ELR (cell line): Measurements from ENCODE around the gene TJP3.

ENCODE experiments used
- DNase-seq: peaks from one replicate; pipeline ENCODE4 v3.0.0-alpha.2; 2015; ENCODE audit warnings: low read depth

Gene TJP3

DNA sequence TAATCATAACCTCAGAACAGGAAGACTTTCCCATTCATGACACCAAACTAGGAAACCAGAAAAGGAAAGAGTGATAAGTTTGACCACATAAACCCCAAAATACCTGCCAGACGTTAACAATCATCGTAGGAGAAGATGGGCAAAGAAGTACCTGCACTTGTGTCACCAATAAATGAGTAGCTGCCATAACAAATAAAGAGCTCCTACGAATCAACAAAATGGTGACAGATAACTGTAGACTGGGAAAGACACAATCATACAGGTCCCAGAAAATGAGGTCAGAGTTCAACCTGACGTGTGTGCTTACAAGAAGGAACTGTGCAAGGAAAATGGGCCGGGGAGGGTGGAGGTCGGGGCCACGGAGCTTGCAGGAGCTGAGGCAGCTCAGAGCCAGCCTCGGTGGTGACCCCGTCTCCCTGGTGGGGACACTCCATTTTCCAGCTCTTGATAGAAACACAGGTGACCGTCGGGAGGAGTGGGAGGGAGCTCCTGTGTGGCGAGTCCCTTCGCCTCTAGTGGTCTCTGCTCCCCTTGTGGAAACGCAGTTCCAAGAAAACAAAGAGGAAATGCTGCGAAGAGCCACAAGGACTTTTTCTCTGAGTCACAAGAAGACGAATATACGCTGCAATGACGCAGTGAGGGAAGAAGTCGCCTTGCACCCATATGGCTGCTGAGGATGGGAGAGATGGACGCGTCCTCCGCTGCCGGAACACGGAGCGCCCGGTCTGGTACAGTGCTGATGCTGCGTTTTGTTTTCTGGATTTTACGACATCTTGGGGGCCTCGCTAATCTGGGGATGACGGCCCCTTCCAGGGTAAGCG lies 17.4 kb upstream of the TJP3 start:
- DNase-seq, result no peak

DNA sequence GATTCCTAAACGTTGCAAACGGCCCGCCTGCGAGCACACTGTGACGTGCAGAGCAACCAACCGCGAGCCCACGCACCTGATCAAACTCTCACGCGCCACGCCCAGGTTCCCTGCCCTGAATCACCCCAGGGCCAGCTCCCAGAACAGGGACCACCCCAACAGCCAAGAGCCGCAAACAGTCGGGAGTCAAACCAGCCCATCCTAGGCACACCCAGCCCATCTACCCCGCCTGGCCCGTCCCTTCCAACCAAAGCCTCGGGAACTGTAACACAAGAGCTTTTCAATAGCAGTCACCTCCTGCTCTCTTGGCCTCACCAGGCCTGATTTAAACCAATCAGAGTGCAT lies 16.8 kb upstream of the TJP3 start:
- no peak for DNase-seq

DNA sequence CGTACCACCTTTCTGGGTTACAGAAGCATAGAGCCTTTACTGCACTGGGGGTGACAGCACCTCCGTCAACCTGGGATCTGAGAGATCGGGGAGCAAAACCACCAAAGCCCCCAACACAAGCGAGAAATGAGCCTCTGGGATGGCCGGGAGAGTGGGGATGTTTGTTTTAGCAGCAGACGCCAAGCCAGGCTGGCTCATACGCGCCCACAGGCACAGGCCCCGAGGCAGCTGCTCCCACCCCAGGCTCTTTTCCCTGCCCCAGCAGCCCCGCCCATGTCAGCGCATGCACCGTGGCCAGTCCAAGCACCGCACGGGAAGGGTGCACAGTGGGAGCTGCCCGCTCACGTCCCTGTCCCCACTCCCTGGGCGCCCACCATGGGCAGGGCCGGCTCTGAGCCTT lies 16.5 kb upstream of the TJP3 start:
- DNase-seq, result no peak

DNA sequence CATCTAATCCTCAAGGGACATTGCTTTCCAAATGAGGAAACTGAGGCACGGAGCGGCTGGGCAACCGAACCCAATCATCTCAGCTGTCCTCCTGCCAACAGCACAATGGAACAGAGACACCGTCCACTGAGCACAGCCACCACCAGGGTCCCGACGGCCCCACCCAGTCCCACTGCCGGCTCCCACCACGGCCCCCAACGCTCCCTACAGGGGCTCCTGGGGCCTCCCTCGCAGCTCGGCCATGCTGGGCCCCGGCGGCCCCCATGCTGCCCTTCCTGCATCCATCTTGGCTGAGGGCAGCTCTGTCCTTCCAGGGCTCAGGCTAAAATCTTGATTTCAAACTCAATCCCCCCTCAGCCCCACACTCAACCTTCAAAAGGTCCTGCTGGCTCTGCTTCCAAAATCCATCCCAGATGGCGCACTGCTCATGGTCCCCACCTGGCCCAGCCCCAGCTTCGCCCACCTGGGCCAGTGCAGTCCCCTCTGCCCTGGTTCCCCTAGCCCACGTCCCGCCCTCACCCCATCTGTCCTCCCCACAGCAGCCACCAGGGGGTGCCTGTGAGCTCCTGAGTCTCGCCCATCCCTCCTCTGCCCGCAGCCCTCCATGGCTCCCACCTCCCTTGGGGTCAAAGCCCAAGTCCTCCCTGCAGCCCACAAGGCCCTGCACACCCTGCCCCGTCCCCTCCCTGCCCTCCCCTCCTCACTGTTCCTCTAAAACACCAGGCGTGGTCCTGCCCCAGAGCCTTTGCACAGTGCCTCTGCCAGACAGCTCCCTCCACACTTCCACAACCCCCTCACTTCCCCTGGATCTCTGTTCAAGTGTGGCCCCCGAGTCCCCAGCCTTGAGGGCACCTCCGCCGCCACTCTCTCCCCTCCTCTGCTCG lies 15.8 kb upstream of the TJP3 start:
- DNase-seq, result peak; percentile 15

DNA sequence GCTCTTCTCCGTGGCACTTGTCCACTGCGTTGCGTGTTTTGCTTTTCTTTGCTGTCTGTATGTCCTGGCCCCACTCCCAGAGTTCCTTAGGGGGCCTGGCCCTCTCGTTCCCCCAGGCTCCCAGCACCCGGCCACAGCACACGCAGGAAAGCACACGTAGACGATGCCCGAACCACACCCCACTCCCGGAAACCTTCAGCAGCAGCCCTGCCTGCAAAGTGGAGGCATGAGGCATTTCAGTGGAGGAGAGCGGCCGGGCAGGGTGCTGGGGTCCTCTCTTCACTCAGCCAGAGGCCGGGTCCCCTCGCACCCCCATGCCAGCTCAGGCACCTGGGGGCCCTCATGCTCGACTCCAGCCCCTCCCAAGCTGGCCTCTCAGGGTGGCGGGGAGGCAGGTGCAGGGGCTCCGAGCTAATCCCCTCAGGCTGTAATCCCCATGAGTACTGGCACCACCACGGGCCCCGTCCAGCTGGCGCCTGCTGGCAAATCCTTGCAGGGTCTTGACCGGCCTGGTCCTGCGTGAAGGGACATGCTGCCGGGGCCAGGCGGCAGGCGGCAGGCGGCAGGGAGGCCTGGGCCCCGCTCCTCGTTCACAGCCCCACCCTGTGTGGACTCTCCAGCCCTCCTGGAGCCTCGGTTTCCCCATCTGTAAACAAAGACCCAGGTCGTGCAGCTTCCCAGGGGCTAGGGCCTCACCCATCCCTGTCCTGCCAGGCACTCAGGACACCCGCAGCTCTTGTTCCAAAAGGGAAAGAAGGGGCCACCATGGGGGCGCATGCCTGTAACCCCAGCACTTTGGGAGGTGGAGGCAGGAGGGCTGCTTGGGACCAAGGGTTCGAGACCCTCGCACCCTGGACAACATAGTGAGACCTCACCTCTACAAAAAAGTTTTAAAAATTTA lies 14.9 kb upstream of the TJP3 start:
- DNase-seq, result no peak

DNA sequence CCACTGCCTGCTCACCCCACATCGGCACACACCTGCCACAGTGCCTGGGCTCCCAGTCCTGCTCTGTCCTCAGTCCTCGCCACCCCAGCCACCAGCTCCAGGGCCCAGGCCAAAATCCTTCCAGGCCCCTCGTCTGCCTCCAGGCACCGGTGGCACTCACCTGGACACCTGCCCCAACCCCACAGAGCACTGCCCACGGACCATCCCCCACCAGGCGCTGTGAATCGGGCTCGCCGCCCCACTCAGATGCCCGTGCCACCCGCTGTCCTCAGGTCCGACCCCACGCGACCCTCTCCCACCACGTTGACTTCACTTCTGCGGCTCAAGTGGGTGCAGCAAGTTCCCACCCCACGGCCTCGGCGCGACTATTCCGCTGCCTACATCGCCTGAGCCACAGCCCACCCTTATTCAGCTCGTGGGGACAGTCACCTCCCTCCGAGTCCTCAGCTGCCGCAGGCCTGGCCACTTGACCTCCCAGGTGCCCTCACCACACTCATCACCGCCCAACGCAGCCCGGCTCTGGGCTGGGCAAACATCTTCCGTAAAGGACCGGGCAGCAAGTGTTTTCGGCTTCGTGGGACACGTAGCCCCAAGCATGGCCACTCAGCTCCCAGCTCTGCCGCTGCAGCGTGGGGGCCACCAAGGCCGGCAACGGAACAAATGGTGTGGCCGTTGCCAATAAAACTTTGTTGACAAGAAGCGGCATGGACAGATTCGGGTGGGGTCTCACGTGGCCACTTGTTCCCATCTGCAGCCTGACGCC lies 13.6 kb upstream of the TJP3 start:
- no peak for DNase-seq

DNA sequence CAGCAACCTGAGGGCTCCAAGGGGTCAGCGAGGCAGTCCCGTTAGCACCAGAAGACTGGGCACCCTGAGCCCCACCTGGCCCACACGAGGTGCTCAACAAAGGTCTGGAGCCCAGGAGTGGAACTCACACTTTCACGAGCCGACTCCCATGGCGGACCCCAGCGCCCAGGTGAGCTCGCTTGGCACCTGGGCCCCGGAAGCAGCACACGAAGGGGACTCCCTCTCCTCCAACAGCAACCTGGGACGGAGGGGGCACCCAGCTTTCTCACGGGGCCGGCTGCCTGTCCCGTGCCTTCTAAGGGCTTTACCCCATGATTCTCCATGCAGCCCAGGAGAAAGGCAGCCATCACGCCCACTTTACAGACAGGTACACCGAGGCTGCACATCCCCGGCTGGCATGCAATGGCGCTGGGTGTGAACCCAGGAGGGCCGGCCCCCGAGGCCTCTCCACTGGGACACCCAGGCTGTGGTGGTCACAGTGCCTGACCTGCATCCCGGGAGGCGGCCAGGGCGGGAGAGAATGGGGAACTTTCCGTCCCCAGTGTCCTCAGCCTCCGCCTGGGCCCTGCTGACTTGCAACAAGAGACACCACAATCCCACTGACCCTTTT lies 13.0 kb upstream of the TJP3 start:
- DNase-seq, result no peak

DNA sequence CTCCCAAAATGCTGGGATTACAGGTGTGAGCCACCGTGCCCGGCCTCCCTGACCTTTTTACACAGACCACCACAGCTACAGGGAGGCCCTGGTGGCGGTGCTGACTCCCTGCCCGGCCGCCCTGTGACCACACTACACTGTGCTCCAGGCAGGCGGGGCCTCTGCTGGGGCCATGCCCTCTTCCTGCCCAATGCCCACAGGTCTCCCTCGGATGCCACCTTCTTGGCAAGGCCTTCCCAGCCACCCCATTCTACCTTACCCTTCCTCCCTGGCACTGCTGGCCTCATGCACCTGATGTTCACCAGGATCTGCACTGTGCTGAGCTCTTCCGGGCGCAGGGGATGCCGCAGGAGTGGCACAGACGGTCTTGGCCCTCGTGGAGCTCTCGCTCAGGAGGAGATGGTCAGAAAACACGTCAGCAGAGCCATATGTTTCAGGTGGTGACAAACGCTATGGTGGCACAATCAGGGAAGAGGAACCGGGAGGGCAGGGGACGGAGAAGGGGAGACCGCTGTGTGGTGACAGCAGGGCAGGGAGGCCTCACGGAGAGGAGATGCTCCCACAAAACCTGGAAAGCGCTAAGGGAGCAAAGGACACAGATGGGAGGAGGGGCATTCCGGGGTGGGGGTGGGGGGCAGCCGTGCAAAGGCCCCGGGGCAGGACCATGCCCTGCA lies 12.1 kb upstream of the TJP3 start:
- DNase-seq, result no peak

DNA sequence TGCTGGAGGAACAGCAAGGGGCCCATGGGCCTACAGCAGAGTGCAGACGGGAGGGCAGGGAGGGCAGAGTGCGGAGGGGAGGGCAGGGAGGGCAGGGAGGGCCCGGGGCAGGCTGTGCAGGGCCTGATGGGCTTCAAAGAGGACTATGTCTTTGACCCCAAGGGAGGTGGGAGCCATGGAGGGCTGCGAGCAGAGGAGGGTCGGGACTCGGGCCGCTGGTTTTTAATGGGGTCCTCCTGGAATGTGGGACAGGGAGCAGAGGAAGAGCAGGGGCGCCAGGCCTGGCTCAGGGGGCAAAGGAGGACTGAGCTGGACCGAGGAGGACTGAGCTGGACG lies 11.6 kb upstream of the TJP3 start:
- DNase-seq, result no peak

DNA sequence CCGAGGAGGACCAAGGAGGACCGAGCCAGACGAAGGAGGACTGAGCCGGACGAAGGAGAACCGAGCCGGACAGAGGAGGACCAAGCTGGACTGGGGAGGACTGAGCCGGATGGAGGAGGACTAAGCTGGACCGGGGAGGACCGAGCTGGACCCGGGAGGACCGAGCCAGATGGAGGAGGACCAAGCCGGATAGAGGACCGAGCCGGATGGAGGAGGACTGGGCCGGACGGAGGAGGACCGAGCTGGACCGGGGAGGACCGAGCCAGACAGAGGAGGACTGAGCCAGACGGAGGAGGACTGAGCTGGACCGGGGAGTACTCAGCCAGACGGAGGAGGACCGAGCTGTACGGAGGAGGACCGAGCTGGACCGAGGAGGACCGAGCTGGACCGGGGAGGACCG lies 11.1 kb upstream of the TJP3 start:
- no peak for DNase-seq

DNA sequence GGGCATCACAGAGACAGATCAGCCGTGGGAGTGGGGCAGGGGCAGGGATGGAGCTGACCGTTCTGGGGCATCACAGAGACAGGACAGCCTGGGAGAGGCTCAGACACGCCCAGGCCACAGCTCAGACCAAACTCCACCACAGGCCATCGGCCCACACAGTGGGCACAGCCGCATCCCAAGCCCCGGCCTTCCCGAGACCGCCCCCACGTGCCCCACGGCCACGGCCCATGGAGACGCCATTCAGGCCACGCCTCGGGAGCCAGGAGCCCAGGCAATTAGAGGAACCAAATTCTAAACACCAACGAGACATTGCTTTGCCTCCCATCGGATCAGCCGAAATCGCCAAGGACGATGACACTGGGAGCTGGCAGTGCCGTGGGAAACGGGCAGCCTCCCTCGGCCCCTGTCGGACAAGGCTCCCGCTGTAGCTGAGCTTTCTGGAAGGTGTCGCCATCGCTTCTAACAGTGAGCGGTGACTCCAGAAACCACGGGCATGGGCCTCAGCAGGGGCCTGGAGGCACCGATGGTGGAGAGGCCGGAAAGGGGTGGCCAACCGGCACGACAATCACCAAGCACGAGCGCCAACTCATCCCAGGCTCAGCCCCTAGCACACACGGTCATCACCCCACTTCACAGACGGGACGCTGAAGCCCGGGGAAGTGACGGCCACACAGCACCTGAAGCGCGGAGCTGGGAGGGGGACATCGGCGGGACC lies 10.4 kb upstream of the TJP3 start:
- no peak for DNase-seq

DNA sequence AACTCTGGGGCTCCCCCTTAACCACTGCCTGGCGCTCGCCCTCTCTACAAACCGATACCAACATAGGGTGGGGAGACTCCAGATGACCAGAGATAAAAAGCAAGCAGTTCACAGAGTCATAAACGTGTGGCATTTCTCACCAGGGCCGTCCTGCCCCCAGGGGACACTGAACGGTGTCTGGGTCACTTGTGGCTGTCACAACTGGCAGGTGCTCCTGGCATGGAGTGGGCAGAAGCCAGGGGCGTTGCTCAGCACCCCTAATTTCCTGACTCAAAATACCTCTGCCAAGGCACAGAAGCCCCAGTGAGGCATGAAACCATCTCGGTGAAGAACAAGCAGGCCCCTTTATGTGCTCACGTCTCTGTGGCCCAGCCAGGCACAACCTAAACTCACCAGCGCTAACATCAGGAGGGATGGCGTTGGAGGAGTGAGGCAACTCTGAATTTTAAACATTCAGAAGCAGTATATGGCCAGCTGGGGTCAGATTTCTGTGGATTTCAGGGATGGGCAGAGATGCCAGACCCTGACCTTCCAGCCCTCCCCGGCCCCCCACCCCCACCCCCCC lies 9.7 kb upstream of the TJP3 start:
- peak; percentile 33 for DNase-seq

DNA sequence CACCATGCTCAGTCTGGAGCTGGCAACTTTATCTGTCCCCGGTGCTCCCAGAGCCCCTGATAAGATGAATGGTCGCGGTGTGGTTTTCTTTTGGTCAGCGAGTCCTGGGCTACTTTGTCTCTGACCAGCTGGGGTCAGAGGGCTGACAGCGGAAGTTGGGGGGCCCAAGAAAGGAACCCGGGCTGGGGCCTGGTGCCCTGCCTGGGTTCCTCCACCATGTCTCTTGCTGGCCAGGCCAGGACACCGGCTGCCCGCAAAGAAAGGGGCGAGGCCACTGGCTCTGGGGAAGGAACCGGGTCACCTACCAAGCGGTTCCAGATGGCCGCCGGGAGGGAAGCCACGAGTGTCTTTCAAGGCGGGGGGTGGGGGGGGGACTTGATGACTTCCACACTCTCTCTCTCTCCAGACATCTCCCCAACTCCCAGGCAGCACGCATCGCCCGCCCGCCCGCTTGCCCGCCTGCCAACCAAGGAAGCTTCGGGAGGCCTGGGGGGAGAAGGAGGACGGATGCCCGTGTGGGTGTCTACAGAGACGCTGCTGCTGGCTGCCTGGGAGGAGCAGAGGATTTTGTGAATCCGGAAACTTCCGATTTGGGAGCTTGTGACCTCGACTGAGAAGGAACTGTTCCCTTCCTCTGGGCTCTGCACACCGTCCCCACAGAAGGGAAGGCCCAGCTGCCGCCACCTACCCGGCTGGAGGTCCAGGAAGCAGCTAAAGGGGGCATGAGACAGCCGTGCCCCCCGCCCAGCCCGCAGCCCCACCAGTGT lies 9.0 kb upstream of the TJP3 start:
- DNase-seq, result peak; percentile 63

DNA sequence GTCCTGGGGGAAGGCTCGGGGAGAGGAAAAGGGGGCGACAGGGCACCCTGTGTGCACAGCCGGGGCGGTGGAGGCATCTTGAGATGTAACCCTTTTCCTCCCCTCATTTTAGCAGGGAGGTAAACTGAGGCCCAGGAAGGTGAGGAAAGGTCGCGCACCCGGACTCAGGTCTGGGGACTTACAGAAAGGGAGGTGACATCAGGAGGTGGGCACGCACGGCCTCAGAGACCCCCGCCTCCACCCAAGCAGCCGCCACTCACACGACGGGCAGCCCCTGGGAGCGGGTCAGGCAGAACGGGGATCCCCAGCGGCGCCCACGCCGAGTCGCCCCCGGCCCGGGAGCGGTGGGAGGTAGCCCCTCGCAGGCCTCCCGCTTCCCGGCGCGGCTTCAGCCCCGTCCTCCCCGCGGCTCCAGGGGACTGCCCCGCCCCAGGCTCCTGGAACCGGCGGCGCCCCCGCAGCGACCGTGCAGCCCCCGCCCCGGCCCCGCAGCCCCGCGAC lies 8.4 kb upstream of the TJP3 start:
- no peak for DNase-seq

DNA sequence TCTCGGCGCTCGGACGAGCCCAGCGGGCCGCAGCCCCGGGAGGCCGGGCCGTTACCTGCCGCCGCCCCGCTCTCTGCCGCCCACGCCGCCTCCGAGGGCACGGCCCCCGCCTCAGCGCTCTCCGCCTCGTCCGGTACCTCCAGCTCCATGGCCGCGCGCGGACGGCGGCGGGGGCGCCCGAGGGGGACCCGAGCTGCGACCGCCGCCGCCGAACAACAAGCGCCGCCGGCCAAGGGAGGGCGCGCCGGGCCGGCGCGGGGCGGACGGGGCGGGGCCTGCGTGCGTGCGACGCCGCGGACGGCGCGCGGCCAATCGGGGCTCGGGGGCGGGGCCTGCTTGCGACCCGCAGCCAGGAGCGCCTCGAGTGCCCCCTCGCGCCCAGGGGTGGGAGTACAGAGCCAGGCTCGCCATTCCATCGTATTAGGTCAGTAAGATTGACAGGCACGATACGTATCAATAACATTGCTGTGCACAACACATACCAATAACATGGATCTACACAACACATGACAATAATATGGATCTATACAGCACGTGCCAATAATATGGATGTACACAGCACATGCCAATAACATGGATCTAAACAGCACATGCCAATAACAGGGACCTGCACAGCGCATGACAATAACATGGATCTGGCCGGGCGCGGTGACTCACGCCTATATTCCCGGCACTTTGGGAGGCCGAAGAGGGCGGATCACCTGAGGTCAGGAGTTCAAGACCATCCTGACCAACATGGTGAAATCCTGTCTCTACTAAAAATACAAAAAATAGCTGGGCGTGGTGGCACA lies 7.7 kb upstream of the TJP3 start, which contains the start of gene PIP5K1C:
TSS of gene PIP5K1C (minus strand) at position 227 of the 791 bp plus-strand sequence. CDS start at position 149, 78 bp downstream.
- peak; percentile 89 for DNase-seq

DNA sequence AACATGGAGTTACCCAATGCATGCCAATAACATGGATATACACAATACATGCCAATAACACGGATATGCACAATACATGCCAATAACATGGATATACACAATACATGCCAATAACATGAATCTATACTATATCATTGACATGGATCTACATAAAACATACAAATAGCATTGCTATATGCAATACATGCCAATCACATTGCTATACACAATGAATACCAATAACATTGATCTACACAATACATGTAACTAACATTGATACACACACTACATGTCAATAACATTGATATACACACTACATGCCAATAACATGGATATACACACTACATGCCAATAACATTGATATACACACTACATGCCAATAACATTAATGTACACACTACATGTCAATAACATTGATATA lies 7.0 kb upstream of the TJP3 start:
- DNase-seq, result no peak

DNA sequence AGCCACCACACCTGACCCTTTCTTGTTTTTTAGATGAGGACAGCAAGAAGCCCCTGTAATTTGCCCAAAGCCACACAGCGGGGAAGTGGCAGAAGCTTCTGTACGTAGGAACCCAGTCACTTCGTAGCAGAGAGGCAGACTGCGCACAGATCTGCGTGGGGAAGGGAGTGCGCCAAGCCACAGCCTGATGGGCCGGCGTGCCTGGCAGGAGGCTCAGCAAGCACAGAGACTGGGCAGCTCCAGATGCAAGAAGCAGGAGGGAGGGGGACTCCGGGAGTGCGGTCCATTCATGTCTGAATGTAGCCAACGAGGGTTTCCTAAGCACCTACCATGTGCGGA lies 347 bp upstream of the TJP3 start:
- no peak for DNase-seq

DNA sequence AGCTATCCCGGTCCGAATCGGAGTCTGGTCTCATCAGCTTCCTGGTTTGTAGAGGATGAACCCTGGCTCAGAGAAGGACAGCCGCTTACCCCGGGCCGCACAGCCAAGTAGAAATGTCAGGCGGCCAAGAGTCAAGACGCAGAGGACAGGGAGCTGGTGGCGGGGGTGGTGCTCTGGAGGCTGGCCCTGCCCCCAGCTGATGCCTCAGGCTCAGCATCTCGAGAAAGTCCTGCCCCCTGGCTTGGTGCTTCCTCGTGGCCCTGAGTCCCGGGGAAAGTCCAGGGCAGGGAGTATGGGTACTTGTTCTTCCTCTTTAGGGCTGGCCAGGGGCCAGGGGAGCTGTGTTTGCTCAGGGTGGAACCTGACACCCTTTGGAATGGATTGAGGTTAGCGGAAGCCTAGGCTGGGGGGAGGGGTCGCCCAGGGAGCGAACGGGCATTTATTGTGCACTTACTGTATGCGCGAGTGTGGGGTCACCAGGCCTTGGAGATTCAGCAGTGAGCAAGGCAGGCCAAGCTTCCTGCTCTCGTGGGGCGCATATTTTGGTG lies 2.2 kb downstream of the TJP3 start:
- no peak for DNase-seq
